Measurements from ENCODE around the gene HOXD10. TPM values are rescaled to one million over a fixed set of nuclear protein-coding genes. Genes with fewer than 3 reads are reported as not detected.

HOXD10 gene
- total RNA-seq, 1 donor from 2014 or later = not detected

DNA sequence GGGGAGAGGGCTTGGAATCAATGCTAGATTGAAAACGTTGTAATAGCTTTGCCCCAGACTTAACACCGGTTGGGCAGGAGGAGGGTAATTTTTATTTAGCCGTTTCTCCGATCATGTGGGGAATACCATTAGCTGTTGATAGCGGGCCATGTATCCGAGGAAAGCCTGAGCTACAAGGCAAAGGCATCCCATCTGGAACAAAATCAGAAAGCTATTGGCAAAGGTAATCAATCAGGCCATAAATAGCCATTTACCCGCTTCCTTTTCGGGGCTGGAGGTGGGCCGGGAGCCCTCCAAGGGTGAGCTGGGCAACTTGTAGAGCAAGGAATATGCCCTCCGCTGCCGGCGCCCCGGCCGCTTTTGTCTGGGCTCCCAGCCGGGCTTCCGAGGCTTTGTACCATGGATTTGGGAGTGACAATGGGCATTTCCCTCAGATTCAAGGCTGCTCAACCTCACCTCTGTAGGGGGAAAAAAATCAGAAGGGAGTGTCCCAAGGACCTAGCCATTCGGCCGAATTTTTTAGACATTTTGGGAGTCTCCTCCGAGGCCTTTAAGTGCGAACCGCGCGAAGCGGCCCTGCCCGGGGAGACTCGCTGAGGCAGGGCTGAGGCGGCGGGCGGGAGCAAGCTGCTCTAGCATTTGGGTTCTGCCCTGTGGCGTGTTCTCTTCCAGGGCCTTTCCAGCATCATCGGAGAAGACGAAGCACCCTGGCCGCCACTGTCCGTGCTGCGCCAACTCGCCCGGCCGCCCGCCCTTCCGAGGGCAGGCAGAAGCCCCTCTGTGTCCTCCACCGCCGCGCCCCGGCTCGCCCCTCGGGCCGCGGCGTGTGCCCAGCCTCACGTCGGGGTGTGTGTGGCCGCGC, 4.8 kb downstream of the HOXD10 start:
- intact Hi-C loops (cut with micrococcal nuclease) = no loop called here
- no peak overlapping the region for H3K27ac Mint-ChIP-seq

DNA sequence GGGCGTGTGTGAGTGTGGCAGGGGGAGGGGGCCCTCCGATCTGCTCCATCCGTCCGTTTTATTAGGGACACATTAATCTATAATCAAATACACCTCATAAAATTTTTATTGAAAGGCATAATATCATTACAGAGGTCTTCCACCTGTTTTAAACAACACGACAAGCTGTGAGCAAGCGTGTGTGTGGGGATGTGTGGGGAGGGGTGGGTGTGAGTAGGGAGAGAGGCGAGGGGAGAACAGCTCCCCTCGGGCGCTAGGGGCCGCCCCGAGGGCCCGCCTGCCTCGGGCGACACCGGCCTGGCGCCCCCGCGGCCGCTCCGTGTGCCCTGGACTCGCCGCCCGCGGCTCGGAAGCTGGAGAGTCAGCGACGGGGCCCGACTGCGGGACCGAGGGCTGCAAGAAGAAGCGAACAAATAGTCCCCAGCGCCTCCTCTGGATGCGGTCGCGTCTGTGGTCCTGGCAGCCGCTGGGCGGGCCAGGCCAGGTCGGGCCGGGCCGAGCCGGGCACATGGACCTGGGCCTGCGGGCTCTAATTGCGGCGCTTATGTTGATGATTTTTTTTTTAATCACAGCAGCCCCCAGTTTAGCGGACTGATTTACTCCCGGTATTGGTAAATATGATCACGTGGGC, 5.6 kb downstream of the HOXD10 start:
- TF ChIP-seq CTCF (IDR thresholded peaks at IDR 0.05) = no peak
- Mint-ChIP-seq H3K27me3 (peaks cover 67% of the 10 kb centered on the region), H3K36me3 (ENCODE audit: low read depth) (no peaks in the 10 kb centered on the region), H3K4me3 (peak overlapping the region; percentile 59), H3K9me3 (no peaks in the 10 kb centered on the region), H3K4me1 (peaks cover 12% of the 10 kb centered on the region), H3K27ac (no peak overlapping the region)
- DNase-seq = no peak
- ATAC-seq (ENCODE audit: low read depth) = no peak
- ChIA-PET POLR2A (no interaction called here), CTCF (interaction anchor here (0.7 to 1.2 kb wide), 2 partner anchors 427 to 432 kb away, joined by 3 read pairs; no protein-coding TSS in a partner anchor)
- intact Hi-C loops (cut with micrococcal nuclease) = no loop called here

More for the DNA sequence above, 4.8 kb downstream of the HOXD10 start:
- H3K27me3 Mint-ChIP-seq = peaks cover 67% of the 10 kb centered on the region
- H3K36me3 Mint-ChIP-seq (ENCODE audit: low read depth) = no peaks in the 10 kb centered on the region
- no peak overlapping the region for H3K4me3 Mint-ChIP-seq
- ChIA-PET POLR2A (no interaction called here), CTCF (interaction anchor here (0.7 to 1.2 kb wide), 2 partner anchors 428 to 433 kb away, joined by 3 read pairs; no protein-coding TSS in a partner anchor)
- DNase-seq = no peak
- no peaks in the 10 kb centered on the region for H3K9me3 Mint-ChIP-seq
- ATAC-seq (ENCODE audit: low read depth) = no peak
- TF ChIP-seq CTCF (IDR thresholded peaks at IDR 0.05) = no peak
- H3K4me1 Mint-ChIP-seq = peaks cover 10% of the 10 kb centered on the region

GRCh38 chr2:176122683-176123410, 6.3 kb downstream of the HOXD10 start, which contains the start of gene HOXD9:
TSS of gene HOXD9 (plus strand) at chr2:176122719. CDS start at chr2:176122769, 50 bp downstream.
- Mint-ChIP-seq H3K4me1 (peaks cover 12% of the 10 kb centered on the region), H3K9me3 (no peaks in the 10 kb centered on the region), H3K36me3 (ENCODE audit: low read depth) (no peaks in the 10 kb centered on the region), H3K27me3 (peaks cover 66% of the 10 kb centered on the region), H3K27ac (no peak within 1 kb of the TSS), H3K4me3 (peak within 1 kb of the TSS; percentile 59)
- ChIA-PET CTCF (no interaction called here), POLR2A (no interaction called here)
- no peak for ATAC-seq (ENCODE audit: low read depth)
- TF ChIP-seq CTCF (IDR thresholded peaks at IDR 0.05) = no peak
- intact Hi-C loops (cut with micrococcal nuclease) = no loop called here
- DNase-seq = no peak

DNA sequence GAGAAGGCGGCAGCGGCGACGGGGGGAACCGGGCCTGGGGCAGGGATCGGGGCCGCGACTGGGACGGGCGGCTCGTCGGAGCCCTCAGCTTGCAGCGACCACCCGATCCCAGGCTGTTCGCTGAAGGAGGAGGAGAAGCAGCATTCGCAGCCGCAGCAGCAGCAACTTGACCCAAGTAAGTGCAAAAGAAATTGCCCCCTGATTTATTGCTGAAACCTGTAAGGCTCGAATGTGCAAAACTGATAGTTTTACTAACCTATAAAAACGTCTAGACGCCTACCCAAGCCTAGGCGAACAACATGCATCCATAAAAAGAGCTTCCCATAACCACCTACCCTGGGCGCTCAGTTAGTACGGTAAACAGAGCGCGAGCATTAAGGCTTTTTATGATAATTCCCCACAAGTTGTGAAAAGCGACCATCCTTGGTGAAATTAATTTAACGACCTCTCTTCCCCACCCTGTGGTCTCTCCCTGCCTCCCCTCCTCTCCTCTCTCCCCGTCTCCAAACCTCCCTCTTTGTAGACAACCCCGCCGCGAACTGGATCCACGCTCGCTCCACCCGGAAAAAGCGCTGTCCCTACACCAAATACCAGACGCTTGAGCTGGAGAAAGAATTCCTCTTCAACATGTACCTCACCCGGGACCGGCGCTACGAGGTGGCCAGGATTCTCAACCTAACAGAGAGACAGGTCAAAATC, 7.0 kb downstream of the HOXD10 start:
- intact Hi-C loops (cut with micrococcal nuclease) = no loop called here
- POLR2A ChIA-PET = no interaction called here
- H3K27me3 Mint-ChIP-seq = peaks cover 67% of the 10 kb centered on the region
- H3K27ac Mint-ChIP-seq = no peak overlapping the region
- no peak for ATAC-seq (ENCODE audit: low read depth)
- no peak for TF ChIP-seq CTCF (IDR thresholded peaks at IDR 0.05)
- CTCF ChIA-PET = interaction anchor here (0.7 kb wide), 1 partner anchor 528 kb away, joined by 3 read pairs; no protein-coding TSS in a partner anchor
- H3K4me3 Mint-ChIP-seq = no peak overlapping the region
- H3K9me3 Mint-ChIP-seq = no peaks in the 10 kb centered on the region
- peaks cover 18% of the 10 kb centered on the region for H3K4me1 Mint-ChIP-seq
- DNase-seq = no peak
- no peaks in the 10 kb centered on the region for H3K36me3 Mint-ChIP-seq (ENCODE audit: low read depth)
